ENCODE data around the gene BCAM. TPM values are rescaled to one million over a fixed set of nuclear protein-coding genes. Genes with fewer than 3 reads are reported as not detected.

Gene BCAM
- total RNA-seq, 1 experiment from 2014 or later: 78.7 TPM

GRCh38 chr19:44848812-44849447 is 40.0 kb downstream of the BCAM start:
- ATAC-seq (no peak), DNase-seq (ENCODE audit: low read depth, low spot score) (no peak)
- intact Hi-C loops (cut with micrococcal nuclease): loop anchor here (5.0 to 10.0 kb wide), 2 partner anchors 103 to 164 kb away; no protein-coding TSS in a partner anchor
- H3K9me3 ChIP-seq (ENCODE audit: control insufficient read depth in 1 of 2, insufficient read depth in 1 of 2, low read depth in 1 of 2, low read length in 2 of 2): no peaks in the 10 kb centered on the region
- no TSS peak for BruUV-seq (replicated peaks)
- no peaks in the 10 kb centered on the region for H3K27me3 ChIP-seq (ENCODE audit: insufficient read depth, low read length)
- no peaks in the 10 kb centered on the region for H3K9me2 ChIP-seq (ENCODE audit: insufficient read depth)
- no peak overlapping the region for H2AFZ ChIP-seq (ENCODE audit: low read depth, low read length, poor library complexity, severe bottlenecking)
- H3K4me1 ChIP-seq (ENCODE audit: control insufficient read depth in 1 of 2, insufficient read depth in 2 of 2, low read length in 2 of 2): peaks cover 14 to 43% of the 10 kb centered on the region in 2 experiments
- no peak overlapping the region; the same call in 1 of the 2 replicates for H3K27ac ChIP-seq (ENCODE audit: low read depth, low read length)
- TF ChIP-seq CTCF (IDR thresholded peaks at IDR 0.05 in 2 of 3, conservative IDR thresholded peaks at IDR 0.05 in 1 of 3; ENCODE audit: borderline replicate concordance in 1 of 3, insufficient read depth in 1 of 3, low read depth in 2 of 3, low read length in 2 of 3): no peak
- no peak for TF ChIP-seq POLR2A (IDR thresholded peaks at IDR 0.05; ENCODE audit: borderline replicate concordance, extremely low read depth, insufficient read depth, insufficient read length)
- no peak for TF ChIP-seq FOSL1 (IDR thresholded peaks at IDR 0.05; ENCODE audit: low read depth)
- TF ChIP-seq EZH2phosphoT487 (IDR thresholded peaks at IDR 0.05; ENCODE audit: borderline replicate concordance): no peak
- ChIA-PET RAD21 (ENCODE audit: low non-redundant PET in 1 of 2, low total read pairs in 2 of 2, uncharacterized antibody in 2 of 2, unreplicated experiment in 2 of 2) (no interaction called here), CTCF (no interaction called here), POLR2A (interaction anchor here (1.0 kb wide), 1 partner anchor 41 kb away, joined by 4 read pairs; the partner anchor contains the start of gene TOMM40)
- H3K9ac ChIP-seq (ENCODE audit: low read length): peak overlapping the region; percentile 93
- H3K36me3 ChIP-seq (ENCODE audit: control insufficient read depth in 1 of 2, insufficient read depth in 2 of 2, low read length in 2 of 2): no peaks in the 10 kb centered on the region; a peak in 1 of 4 replicates
- H3K4me3 ChIP-seq (replicated peaks in 1 of 2; ENCODE audit: low read depth in 1 of 2, low read length in 2 of 2): 0 out of 4 replicates have a peak overlapping the region, but pooled peaks of 1 of the 2 experiments have one; percentile 6
- no peaks in the 10 kb centered on the region for H4K20me1 ChIP-seq (ENCODE audit: insufficient read depth)
- H3K4me2 ChIP-seq (ENCODE audit: low read length): peak overlapping the region; percentile 97
- H3K79me2 ChIP-seq (ENCODE audit: insufficient read depth, low read length): peaks cover 75% of the 10 kb centered on the region

- H3K4me1 ChIP-seq (ENCODE audit: control insufficient read depth in 1 of 2, insufficient read depth in 2 of 2, low read length in 2 of 2): peaks cover 9 to 32% of the 10 kb centered on the region in 2 experiments; a peak in 3 of 4 replicates
- no TSS peak for BruUV-seq (replicated peaks)
- no peaks in the 10 kb centered on the region for H3K9me3 ChIP-seq (ENCODE audit: control insufficient read depth in 1 of 2, insufficient read depth in 1 of 2, low read depth in 1 of 2, low read length in 2 of 2)
- H4K20me1 ChIP-seq (ENCODE audit: insufficient read depth): no peaks in the 10 kb centered on the region
- POLR2A ChIA-PET: no interaction called here
- H3K4me3 ChIP-seq (replicated peaks in 1 of 2; ENCODE audit: low read depth in 1 of 2, low read length in 2 of 2): no peak overlapping the region
- no peak for DNase-seq (ENCODE audit: low read depth, low spot score)
- H2AFZ ChIP-seq (ENCODE audit: low read depth, low read length, poor library complexity, severe bottlenecking): no peak overlapping the region
- no peak for ATAC-seq
- CTCF ChIA-PET: no interaction called here
- H3K27ac ChIP-seq (ENCODE audit: low read depth, low read length): no peak overlapping the region
- no peak overlapping the region for H3K4me2 ChIP-seq (ENCODE audit: low read length)
- peaks cover 85% of the 10 kb centered on the region for H3K79me2 ChIP-seq (ENCODE audit: insufficient read depth, low read length)
- RAD21 ChIA-PET (ENCODE audit: low non-redundant PET in 1 of 2, low total read pairs in 2 of 2, uncharacterized antibody in 2 of 2, unreplicated experiment in 2 of 2): no interaction called here
- TF ChIP-seq EZH2 (IDR thresholded peaks at IDR 0.05): no peak
- TF ChIP-seq POLR2A (IDR thresholded peaks at IDR 0.05; ENCODE audit: borderline replicate concordance, extremely low read depth, insufficient read depth, insufficient read length): no peak
- no peak for TF ChIP-seq ZFX (IDR thresholded peaks at IDR 0.05)
- H3K27me3 ChIP-seq (ENCODE audit: insufficient read depth, low read length): no peaks in the 10 kb centered on the region
- H3K9ac ChIP-seq (ENCODE audit: low read length): no peak overlapping the region
- intact Hi-C loops (cut with micrococcal nuclease): no loop called here
- no peaks in the 10 kb centered on the region; a peak in 1 of 4 replicates for H3K36me3 ChIP-seq (ENCODE audit: control insufficient read depth in 1 of 2, insufficient read depth in 2 of 2, low read length in 2 of 2)
- H3K9me2 ChIP-seq (ENCODE audit: insufficient read depth): no peaks in the 10 kb centered on the region
These were observed 41.8 kb downstream of the BCAM start for GRCh38 chr19:44850641-44851109.

Data from HCT116 (cell line).